Heart left ventricle (tissue), 13 donors: ENCODE results near the gene NEMP2.
A peak's percentile ranks its signal among the peaks of the same experiment; 100 is the strongest.

ENCODE experiments used
- POLR2A ChIP-seq, 2 donors: fragments of 450-650 bp; IDR thresholded peaks; one replicate each; pipeline ENCODE4 v1.6.1; 2017; ENCODE audit warnings: antibody characterized with exemption in 2 of 2, mild to moderate bottlenecking in 2 of 2, moderate library complexity in 2 of 2
- TF ChIP-seq, protein P1 (sequence below), 12 donors: fragments of 200-600 bp; sonication (generic) in 4 of 12; IDR thresholded peaks; one replicate each; pipeline versions ENCODE4 v1.5.0 to v1.8.0; 2018 to 2022; ENCODE audit warnings: antibody characterized with exemption in 12 of 12, mild to moderate bottlenecking in 5 of 12
- donor health status: ischemic (EF 13 %, LVEDD 7.1; RV severe dilation, severe dysfunction).
- donor health status: DM: no; HTN: yes; CAD: no.
- donor health status: DM: no; HTN: no; CAD: no.
- donor health status: ischemic (EF 25% LVEDD 6.9; RV normal size, moderate dysfunction).
- donor health status: ischemic (EF 25% LVEDD 5.7; RV mildly dilated, moderate dysfunction).
- donor health status: ischemic (EF 35%, LVEDD 5.7; RV mildly dilated, moderate dysfunction).
- donor health status: nonischemic (EF 11% LVEDD 7.7; RV severe dilation, severe dysfunction).
- donor health status: DM: yes; HTN: yes; CAD: no.
- donor health status: PGD.
- donor health status: ischemic (EF 29% LVEDD 5.4; RV normal size, mild dysfunction).
- donor health status: nonischemic (EF 23%, LVEDD 6.1; RV moderate dilation, normal function).

DNA sequence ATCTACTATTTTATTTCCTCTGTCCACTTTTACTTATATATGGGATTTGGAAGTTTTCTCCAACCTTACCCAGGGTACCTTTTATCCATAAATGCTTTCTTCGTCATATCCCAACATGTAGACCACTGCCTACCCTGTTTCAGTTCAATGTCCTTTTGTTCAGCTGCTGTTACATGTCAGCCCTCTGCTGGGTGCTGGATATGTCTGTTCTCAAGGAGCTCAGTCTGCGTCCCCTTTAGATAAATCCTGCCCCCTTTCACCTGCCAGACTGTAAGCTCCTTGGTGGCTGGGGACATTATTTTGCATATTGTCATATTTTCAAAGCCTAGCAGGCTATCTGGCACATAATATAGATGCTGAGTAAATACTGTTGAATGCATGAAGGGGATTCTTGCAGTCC, 53.2 kb downstream of the NEMP2 start:
- TF ChIP-seq POLR2A (IDR thresholded peaks at IDR 0.05), result no peak
- TF ChIP-seq, protein P1, sequence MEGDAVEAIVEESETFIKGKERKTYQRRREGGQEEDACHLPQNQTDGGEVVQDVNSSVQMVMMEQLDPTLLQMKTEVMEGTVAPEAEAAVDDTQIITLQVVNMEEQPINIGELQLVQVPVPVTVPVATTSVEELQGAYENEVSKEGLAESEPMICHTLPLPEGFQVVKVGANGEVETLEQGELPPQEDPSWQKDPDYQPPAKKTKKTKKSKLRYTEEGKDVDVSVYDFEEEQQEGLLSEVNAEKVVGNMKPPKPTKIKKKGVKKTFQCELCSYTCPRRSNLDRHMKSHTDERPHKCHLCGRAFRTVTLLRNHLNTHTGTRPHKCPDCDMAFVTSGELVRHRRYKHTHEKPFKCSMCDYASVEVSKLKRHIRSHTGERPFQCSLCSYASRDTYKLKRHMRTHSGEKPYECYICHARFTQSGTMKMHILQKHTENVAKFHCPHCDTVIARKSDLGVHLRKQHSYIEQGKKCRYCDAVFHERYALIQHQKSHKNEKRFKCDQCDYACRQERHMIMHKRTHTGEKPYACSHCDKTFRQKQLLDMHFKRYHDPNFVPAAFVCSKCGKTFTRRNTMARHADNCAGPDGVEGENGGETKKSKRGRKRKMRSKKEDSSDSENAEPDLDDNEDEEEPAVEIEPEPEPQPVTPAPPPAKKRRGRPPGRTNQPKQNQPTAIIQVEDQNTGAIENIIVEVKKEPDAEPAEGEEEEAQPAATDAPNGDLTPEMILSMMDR (IDR thresholded peaks at IDR 0.05), result peak in 1 of 12 donors; percentile 15
